ENCODE data around the gene C2CD4D.

Gene C2CD4D

DNA sequence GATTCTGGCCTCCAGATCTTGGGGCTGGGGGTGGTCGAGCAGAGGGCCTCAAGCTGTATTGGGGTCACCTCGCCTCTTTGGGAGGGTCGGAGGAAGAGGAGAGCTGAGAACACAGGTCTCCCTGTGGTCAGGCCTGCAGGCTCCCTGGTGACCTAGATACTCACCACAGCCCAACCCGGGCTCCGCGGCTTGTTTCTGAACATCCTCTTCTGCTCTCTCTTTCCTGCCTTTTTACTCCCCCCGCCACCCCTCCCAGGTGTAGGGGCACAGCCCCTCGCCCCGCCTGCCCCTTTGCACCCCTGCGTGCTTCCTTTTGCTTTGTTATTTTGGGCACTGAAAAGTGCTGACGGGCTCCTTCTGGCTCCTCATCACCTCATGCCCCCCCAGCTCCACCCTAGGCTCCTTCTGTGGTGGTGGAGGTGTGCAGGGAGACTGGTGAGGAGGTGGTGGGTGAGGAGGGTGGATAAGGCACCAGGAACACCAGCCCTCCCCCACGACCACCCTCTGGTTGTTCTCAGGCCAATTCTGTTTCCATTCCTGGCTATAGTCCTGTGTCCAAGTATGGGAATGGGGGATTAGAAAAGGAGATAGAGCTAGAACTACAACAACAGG is 23.8 kb downstream of the C2CD4D start:
- no peak for DNase-seq (ENCODE audit: extremely low read depth in 1 of 2, low read depth in 1 of 2)

DNA sequence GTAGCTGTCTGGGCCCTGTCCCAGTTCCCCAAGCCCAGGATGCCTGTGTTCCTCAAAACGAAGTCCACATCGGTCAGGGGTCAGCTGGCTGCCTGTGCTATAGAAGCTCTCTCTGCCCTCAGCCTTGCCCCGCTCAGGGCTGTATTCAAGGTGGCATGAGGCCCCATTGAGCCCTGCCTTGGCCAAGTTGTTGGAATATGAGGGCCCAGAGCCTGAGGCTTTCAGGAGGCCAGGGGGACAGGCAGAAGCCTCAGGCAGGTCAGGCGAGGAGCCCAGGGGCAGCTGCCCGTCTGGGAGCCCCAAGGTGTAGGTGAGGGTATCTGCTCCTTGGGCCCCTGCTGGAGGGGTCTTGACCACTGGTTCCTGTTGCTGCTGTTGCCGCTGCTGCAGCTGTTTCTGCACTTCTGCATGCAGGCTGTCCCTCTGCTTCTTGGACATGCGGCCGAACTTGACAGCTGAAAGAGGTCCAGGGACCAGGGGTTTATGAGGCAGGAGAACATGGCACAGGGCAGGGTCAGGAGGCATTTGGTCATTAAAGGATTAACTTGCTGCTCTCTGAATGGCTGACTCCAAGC is 24.6 kb downstream of the C2CD4D start:
- DNase-seq (ENCODE audit: extremely low read depth in 1 of 2, low read depth in 1 of 2) = no peak

DNA sequence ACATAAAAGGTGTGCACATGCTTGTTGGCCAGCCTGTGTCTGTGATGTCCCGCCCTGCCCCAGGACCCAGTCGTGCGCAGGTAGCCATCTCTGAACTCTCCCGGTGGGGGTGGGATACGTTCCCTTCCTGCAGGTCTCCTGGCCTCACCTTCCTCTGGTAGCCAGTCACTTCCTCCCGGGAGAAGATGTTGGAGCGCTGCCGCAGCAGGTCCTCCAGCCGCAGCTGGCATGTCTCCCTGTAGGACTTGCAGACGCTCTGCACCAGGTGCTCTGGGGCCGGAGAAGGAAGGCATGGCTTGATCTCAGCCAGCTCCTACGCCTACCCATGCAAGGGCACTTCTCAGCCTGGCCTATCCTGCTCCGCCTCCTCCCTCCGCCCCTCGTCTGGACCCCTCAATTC is 25.2 kb downstream of the C2CD4D start:
- DNase-seq (ENCODE audit: extremely low read depth in 1 of 2, low read depth in 1 of 2) = no peak

DNA sequence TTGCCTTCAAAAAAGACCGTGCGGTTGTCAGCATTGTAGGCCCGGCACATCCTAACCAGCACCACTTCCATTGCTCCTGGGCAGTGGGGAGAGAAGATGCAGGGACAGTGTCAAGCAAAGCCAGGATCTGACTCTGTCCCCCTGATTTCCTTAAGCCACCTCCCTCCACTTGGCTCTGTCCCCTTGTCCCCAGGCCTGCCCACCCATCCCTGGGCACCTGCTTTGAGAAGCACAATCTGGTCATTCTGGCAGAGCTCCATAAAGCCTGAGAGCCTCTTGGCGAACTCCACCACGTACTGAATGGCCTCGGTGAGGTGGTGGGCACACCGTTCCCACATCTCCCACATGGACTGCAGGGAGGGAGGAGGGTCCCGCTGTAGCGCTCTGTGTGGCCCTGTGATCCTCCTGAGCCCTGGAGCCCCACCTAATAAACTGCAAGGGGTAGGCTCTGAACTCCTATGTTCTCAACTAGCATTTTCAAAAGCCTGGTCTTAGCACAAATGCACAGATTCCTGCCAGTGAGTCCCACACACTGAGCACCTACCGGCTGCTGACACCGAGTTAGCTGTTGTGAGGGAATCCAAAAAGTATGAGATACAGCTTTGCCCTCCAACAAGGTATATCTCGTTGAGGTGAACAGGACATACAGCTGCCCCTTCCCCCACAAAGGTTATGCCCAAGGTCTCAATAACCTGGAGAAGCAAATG is 26.2 kb downstream of the C2CD4D start:
- DNase-seq (ENCODE audit: extremely low read depth in 1 of 2, low read depth in 1 of 2) = no peak

DNA sequence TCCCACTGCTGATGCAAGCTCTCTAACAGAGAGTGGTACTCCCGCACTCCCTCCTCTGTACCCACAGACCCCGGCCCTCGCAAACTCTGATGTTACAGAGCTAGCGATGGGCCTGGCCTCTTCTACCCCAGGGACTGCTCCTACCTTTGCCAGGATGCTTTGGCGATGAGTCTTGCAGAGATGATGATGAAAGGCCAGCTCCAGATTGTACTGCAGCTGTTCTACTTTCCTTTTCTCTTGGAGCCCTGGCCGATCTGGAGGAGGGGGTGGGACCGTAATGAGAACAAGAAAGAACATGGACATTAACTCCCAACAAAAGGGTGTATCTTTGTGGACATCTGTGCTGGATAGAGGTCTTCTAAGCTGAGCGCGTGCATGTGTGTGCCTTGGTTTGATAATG is 28.4 kb downstream of the C2CD4D start:
- no peak for DNase-seq (ENCODE audit: extremely low read depth in 1 of 2, low read depth in 1 of 2)

DNA sequence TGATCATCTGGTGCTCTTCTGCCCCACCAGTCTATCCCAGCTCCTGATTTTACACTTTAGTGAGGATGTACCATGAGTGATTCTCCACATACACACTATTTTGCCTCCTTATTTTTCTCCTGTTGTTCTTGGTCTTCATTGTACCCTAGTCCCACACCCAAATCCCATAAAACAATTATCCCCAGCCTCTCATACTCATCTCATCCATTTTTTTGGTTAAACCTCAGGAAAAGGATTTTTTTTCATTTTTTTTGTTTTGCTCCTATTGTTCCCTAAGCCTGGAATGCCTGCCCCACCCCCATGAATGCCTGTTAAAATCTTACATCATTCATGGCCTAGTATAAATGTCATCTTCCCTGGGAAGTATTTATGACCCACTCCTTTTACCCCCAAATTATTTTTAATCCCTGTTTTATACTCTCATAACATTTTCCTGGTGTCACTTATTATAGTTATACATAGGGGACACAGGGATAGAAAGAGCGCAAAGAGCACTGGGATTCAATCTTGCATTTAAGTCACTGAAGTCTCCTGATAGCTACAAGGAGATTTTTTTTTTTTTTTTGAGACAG is 29.5 kb downstream of the C2CD4D start:
- no peak for DNase-seq (ENCODE audit: extremely low read depth in 1 of 2, low read depth in 1 of 2)

DNA sequence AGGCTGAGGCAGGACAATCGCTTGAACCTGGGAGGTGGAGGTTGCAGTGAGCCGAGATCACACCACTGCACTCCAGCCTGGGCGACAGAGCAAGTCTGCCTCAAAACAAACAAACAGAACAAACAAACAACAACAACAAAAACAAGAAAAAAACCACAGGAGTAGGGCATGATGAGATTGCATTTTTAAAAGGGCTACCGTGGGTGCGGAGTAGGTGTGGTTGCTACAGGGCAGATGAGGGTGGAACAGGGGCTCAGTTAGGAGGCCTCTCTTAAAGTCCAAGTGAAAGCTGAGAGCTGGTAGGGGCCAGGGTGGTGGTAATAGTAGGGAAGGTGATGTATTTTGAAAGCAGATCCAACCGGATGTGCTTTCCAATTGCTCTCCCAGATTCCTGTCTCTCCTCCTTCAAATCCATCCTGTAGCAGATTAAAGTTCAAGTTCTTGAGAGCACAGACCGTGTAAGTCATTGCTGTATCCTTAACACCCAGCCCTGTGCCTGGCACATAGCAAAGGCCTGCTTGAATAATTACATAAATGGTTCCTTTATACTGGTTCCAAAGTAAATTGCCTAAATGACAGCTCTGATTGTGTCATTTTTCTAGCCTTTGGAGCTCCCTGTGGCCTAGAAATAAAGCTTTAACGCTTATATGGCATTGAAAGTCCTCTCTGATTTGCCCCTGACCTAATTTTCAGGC is 30.2 kb downstream of the C2CD4D start:
- DNase-seq (ENCODE audit: extremely low read depth in 1 of 2, low read depth in 1 of 2) = no peak

DNA sequence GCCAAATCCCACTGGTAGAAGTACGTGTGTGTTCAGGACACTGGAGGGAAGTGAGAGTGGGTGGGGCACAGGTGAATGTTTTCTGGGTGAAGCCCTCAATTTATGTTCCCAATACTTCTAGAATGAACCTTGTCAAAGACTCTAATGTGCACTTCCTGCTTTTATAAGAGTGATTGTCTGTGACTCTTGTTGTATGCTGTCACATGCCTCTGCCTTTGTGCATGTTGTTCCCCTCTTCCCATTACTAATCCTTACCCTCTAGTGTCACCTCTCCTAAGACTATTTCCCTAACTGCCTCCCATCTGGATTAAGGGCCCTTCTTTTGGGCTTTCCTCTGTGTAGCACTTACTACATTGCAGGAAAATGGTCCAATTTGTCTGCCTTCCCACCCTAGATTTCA is 31.9 kb downstream of the C2CD4D start:
- no peak for DNase-seq (ENCODE audit: extremely low read depth in 1 of 2, low read depth in 1 of 2)

DNA sequence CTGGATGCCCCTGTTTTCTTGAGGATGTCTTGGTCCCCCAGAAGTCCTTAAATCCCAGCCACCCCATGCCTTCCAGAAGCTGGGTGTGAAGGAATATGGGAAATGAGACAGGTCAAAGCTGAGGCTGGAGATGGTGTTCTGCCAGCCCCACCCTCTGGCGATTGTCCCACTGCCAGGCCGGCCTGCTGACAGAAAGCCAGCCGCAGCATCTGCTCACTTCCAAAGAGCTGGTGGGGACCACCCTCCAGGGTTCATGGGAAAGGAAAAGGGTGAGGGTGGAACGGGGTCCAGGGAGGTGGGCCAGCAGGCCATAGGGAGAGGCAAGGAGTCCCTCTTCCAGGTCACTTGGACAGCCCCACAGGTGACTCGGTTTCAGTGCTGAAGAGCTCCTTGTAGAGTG is 32.5 kb downstream of the C2CD4D start:
- no peak for DNase-seq (ENCODE audit: extremely low read depth in 1 of 2, low read depth in 1 of 2)

DNA sequence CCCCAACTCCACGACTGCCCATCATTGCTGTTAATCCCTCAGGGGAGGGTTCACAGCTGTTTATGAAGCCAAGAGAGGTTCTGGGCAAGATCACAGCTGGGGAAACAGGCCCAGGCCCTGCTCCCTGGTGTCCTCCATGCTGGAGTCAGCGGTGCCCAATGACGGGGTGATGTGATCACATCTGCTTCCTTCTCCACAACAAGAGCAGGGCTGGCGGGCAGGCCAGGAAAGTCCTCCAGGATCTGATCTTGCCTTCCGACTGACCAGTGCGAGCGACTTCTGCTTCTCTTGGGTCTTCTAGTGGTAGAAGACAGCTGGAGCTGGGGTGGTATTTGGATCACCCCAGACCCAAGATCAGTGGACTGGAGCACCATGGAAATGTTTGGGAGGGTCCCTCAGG is 33.5 kb downstream of the C2CD4D start:
- no peak for DNase-seq (ENCODE audit: extremely low read depth in 1 of 2, low read depth in 1 of 2)

DNA sequence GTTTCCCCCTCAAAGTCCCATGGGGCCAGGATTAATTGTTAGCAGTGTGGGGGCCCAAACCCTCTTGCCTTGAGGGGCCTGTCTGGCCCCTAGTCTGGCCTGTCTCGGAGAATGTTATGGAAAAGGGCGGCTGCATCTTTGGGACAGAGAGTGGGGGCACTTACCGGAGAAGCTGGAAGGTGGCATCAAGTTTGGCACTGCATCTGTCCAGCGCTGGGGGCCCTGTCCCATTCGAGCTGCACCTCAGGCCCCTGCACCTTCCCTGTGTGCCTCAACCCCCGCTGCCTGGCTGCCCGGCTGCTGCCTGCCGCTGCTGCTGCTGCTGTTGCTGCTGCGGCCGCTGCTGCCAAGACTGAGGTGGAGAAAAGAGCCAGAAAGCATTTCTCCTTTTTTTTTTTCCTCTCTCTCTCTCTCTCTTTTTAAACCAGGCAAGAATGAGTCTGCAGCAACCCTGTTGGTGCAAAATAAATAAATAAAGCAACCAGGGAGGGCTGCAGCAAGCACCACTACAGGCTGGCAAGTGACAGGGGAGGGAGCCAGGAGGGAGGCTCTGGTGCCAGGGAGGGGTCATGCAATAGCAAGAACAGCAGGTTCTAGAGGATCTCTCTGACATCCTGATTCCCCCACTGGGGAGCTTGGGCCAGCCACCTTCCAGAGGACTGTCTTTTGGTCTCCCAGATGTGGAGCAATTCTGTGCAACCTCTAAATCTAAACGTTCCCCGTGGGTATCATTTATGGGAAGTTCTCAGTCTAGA is 34.4 kb downstream of the C2CD4D start, which contains the start of gene LINGO4:
TSS of gene LINGO4 (minus strand) at position 354 of the 755 bp plus-strand sequence. CDS start 2,715 bp downstream, outside the sequence.
- DNase-seq (ENCODE audit: extremely low read depth in 1 of 2, low read depth in 1 of 2) = no peak

DNA sequence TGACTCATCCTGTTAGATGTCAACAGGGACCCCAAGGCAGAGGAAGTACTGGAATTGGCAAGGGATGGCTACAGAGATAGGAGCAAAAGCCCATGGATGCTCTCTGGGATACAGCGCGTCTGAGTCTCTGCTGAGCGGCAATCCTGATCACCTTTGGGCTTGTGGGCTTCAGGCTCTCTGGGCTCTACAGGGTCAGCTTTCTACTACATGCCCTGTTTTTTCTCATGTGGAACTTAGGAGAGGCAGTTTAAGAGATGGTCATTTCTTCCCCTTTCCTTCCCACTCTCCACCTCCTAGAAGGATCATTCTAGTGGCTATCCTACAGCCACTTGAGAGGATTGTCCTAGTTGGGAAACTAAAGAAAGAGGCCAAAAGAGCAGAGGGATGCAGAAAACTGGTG is 35.7 kb downstream of the C2CD4D start:
- no peak for DNase-seq (ENCODE audit: extremely low read depth in 1 of 2, low read depth in 1 of 2)

DNA sequence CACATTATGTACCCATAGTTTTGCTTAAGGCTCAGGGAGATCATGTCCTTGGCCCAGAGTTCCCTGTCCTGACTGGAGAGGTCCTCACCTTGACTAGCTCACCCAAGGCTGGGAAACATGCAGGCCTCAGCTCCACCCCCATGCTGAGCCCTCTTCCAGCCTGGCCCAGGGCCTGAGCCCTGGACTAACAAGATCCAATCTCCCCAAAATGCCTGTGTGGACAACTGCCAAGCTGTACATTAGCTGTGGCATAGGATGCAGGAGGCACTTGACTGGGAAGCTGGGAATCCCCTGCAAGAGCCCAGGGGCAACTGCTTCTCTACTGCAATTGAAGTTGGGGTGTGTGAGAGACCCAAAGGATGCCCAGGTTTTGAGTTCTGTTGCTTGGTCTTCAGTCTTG is 36.5 kb downstream of the C2CD4D start:
- DNase-seq (ENCODE audit: extremely low read depth in 1 of 2, low read depth in 1 of 2) = no peak

DNA sequence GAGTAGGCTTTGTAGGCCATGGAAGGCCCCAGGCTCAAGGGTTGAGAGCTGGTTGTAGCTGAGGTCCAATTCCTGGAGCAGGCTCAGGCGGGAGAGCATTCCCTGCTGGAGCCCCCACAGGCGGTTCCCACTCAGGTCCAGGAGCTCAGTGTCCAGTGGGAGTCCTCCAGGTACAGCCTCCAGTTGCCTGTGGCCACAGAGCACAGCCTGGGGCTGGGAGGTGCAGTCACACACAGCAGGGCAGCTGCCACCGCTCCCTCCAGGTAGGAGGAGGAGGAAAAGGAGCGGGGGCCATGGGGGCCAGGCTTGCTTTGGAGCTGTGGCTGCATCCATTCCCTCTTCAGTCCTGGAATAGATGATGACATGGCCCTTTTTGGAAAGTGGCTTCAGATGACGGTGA is 37.2 kb downstream of the C2CD4D start:
- no peak for DNase-seq (ENCODE audit: extremely low read depth in 1 of 2, low read depth in 1 of 2)

DNA sequence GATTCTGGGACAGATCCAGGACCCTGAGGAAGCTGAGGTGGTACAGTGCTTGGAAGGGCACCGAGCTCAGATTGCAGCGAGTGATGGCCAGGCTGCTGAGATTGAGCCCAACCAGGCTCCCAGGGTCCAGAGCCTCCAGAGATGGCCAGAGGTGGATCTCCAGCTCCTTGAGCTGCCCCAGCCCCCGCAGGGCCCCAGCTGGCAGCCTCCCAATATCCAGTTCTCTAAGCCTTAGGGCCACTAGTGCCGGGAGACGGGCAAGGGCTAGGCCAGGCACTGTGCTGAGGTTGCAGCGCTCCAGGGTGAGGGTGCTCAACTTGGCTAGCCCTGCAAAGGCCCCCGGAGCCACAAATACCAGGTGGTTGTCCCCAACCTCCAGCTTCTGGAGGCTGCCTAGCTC is 37.8 kb downstream of the C2CD4D start:
- DNase-seq (ENCODE audit: extremely low read depth in 1 of 2, low read depth in 1 of 2) = no peak

DNA sequence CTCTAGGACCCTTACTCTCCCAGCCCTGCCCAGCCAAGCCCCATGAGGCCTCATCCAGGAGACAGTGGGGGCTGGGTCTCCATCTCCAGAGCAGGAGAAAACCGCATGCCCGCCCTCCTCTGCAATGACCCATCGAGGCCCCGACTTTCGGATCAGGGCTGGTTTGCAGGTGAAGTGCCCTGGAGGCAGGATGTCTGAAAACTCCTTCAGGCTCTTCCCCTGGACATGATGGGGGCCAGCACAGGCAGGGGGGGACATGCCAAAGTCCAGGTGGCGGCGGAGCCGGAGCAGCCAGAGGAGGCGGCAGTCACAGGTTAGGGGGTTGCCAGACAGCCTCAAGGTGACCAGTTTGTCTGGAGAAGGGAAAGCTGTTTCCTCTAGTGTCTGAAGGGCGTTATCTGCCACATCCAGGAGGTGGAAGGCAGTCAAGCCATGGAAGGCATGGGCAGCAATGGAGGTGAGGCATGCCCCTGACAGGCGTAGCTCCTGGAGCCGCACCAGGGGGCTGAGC is 38.3 kb downstream of the C2CD4D start:
- DNase-seq (ENCODE audit: extremely low read depth in 1 of 2, low read depth in 1 of 2) = no peak

DNA sequence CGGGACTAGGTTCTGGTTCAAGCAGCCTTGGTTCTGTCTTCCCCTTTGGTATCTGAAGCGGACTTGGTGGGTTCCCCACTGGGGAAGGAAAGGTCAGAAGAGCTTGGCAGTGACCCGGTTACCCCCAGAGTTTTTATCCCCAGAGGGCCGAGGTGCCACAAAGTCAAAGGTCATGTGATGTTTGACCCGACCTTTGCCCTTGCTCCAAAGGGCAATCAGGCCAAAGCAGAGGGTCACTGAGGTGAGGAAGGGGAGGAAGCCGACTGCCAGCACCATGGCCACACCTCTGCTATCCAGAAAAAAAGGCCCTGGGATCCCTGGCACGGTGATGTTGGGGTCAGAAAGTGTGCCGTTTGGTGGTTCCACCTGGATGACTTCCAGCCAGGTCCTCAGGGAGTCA is 38.8 kb downstream of the C2CD4D start:
- no peak for DNase-seq (ENCODE audit: extremely low read depth in 1 of 2, low read depth in 1 of 2)

DNA sequence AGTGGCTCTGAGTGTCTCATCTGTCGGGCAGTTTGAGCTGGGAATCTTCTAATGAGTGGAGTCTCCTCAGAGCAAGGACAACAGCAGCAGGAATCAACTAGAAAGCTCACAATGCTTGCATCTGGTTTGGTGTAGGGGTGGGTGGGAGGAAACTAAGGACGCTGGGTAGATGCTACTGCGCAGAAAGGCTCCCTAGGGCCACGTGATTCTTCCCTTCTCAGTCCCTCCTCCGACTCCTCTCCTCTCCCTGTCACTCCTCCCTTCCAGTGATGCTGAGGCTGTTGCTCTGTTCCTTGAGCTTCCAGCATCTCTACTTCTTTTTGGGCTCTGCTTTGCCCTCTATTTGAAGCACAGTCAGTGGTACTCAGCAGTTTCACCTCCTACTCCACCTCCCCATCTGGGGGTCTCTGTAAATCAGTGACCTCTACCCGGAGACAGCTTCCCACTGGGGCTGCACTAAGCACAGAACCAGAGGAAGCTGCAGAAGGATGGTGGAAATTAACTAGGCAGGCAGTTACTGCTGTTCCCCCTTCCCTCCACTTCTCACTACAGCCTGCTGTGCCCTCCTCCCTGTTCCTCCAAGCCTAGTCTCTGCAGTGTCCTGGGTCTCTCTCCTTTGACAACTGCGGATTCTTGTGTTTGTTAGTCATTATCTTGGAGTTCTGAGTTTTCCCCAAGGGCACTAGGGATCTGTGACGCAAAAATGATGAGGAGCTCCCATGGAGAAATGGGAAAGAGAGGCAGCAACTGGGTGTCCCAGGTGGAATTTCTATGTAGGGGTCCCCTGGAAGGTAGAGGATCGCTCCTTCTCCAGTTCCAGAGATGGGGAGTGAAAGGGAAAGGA is 40.2 kb downstream of the C2CD4D start:
- DNase-seq (ENCODE audit: extremely low read depth in 1 of 2, low read depth in 1 of 2) = no peak

DNA sequence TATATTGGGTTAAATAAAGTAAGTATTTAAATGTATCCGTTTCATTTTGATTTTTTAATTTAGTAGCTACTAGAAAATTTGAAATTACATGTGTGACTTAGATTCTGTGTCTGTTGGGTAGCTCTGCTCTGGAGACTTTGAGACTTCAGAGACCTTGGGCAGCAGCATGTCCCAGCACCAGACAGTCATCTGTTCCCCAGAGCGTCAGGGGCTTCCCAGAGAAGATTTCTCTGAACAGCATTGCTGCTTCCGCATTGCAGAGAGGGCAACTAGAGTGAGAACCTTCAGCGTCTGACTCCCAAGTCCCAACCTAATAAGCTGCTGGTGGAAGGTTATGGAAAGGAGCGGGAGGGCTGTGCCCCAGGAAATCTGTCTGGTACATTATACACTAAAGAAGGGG is 41.0 kb downstream of the C2CD4D start:
- no peak for DNase-seq (ENCODE audit: extremely low read depth in 1 of 2, low read depth in 1 of 2)

Data from stimulated activated CD8-positive, alpha-beta memory T cell treated with anti-CD3 and anti-CD28 coated beads, Interleukin-7, amount 100 ng/mL, for 48 hours (primary cell).